H1 (cell line): ENCODE data around the gene SEC22C. TPM values are rescaled to one million over a fixed set of nuclear protein-coding genes. Genes with fewer than 3 reads are reported as not detected.

Source experiments
- CTCF ChIA-PET: fragments of 300-600 bp; sonication (Branson Sonifier 250); formaldehyde crosslinking; loops from one replicate; lab custom pipeline; 2021; ENCODE audit not compliant: partially characterized antibody; lab: Charles Lee
- POLR2A ChIA-PET: fragments of 300-600 bp; sonication (Branson Sonifier 250); formaldehyde crosslinking; loops from one replicate; lab custom pipeline; 2021; ENCODE audit warnings: inconsistent platforms; ENCODE audit not compliant: partially characterized antibody; lab: Charles Lee
- DNase-seq, 2 experiments: peaks; one replicate each; pipeline versions ENCODE4 v3.0.0 to v3.0.0-alpha.2; 2010 to 2022; ENCODE audit warnings: low spot score in 2 of 2, low read depth in 1 of 2, mixed read lengths in 1 of 2
- FAIRE-seq: peaks from 2 replicates; lab custom pipeline; 2011; peaks lifted over from hg19 to GRCh38; lab: Jason Lieb, UNC
- H2AFZ ChIP-seq: 2 replicates; pipeline ENCODE4 v1.8.1; 2012; ENCODE audit warnings: low read length, inconsistent platforms
- H2AK5ac ChIP-seq: 2 replicates; pipeline ENCODE4 v1.6.1; 2013; ENCODE audit warnings: low read depth, low read length
- H2BK120ac ChIP-seq: replicated peaks from 2 replicates; pipeline ENCODE3; 2013; ENCODE audit warnings: low read depth, low read length, inconsistent platforms
- H2BK12ac ChIP-seq: 2 replicates; pipeline ENCODE4 v1.6.1; 2013; ENCODE audit warnings: low read depth, low read length
- H2BK15ac ChIP-seq: 2 replicates; pipeline ENCODE4 v1.6.1; 2013; ENCODE audit warnings: low read length
- H2BK20ac ChIP-seq: 2 replicates; pipeline ENCODE4 v1.6.1; 2013; ENCODE audit warnings: low read length
- H2BK5ac ChIP-seq: 2 replicates; pipeline ENCODE4 v1.6.1; 2013; ENCODE audit warnings: low read depth, low read length
- H3K14ac ChIP-seq: 2 replicates; pipeline ENCODE4 v1.6.1; 2013; ENCODE audit warnings: inconsistent platforms; ENCODE audit not compliant: insufficient read length
- H3K18ac ChIP-seq: 2 replicates; pipeline ENCODE4 v1.6.1; 2013; ENCODE audit warnings: low read length; ENCODE audit errors: extremely low read depth
- H3K23ac ChIP-seq: 2 replicates; pipeline ENCODE4 v1.6.1; 2013; ENCODE audit warnings: inconsistent platforms; ENCODE audit not compliant: insufficient read length
- H3K23me2 ChIP-seq: 2 replicates; pipeline ENCODE4 v1.6.1; 2013; ENCODE audit warnings: low read depth, low read length
- H3K27ac ChIP-seq: 2 replicates; pipeline ENCODE4 v1.6.1; 2011; ENCODE audit warnings: low read depth, low read length, inconsistent platforms
- H3K27me3 ChIP-seq, 4 experiments: replicated peaks in 1 of 4; 1 replicate in 1 of 4; 2 replicates in 3 of 4; pipeline versions ENCODE4 v1.6.1 to v1.8.1; 2011 to 2013; ENCODE audit warnings: low read length in 3 of 4, mild to moderate bottlenecking in 3 of 4, inconsistent platforms in 2 of 4, mixed read lengths in 2 of 4, moderate library complexity in 1 of 4; ENCODE audit not compliant: control insufficient read depth in 3 of 4, insufficient read depth in 3 of 4; ENCODE audit errors: extremely low read depth in 1 of 4
- H3K36me3 ChIP-seq, 4 experiments: 2 replicates each; pipeline versions ENCODE4 v1.6.1 to v1.8.1; 2011 to 2013; ENCODE audit warnings: mild to moderate bottlenecking in 4 of 4, low read length in 3 of 4, moderate library complexity in 2 of 4, control low read depth in 1 of 4, inconsistent platforms in 1 of 4; ENCODE audit not compliant: insufficient read depth in 4 of 4, control insufficient read depth in 2 of 4
- H3K4ac ChIP-seq: replicated peaks from 2 replicates; pipeline ENCODE3; 2013; ENCODE audit warnings: low read length, low read depth, mixed read lengths, inconsistent platforms; ENCODE audit not compliant: insufficient read length
- H3K4me1 ChIP-seq, 4 experiments: replicated peaks in 1 of 4; 1 replicate in 1 of 4; 2 replicates in 3 of 4; pipeline versions ENCODE4 v1.6.1 to v1.8.1; 2011 to 2013; ENCODE audit warnings: low read length in 3 of 4, inconsistent platforms in 2 of 4, mixed read lengths in 1 of 4; ENCODE audit not compliant: insufficient read depth in 4 of 4, control insufficient read depth in 3 of 4
- H3K4me2 ChIP-seq, 2 experiments: 2 replicates each; pipeline versions ENCODE4 v1.6.1 to v1.8.1; 2011 to 2013; ENCODE audit warnings: low read depth in 2 of 2, low read length in 2 of 2, control low read depth in 1 of 2, inconsistent platforms in 1 of 2, mild to moderate bottlenecking in 1 of 2; ENCODE audit not compliant: insufficient read depth in 1 of 2
- H3K4me3 ChIP-seq, 4 experiments: fragments of 200-600, 300-600 bp in 1 of 4; sonication (generic), shearing (Covaris generic), sonication (Bioruptor Twin) in 1 of 4; 2 replicates each; pipeline versions ENCODE4 v1.5.1 to v1.8.1; 2011 to 2016; ENCODE audit warnings: low read length in 4 of 4, low read depth in 3 of 4, control low read depth in 2 of 4, inconsistent platforms in 2 of 4, mild to moderate bottlenecking in 2 of 4, mixed read lengths in 1 of 4, moderate library complexity in 1 of 4; ENCODE audit not compliant: insufficient read depth in 2 of 4; ENCODE audit errors: extremely low read depth in 1 of 4
- H3K56ac ChIP-seq: replicated peaks from 2 replicates; pipeline ENCODE3; 2013; ENCODE audit warnings: low read depth, mild to moderate bottlenecking, mixed read lengths, low read length, inconsistent platforms; ENCODE audit not compliant: insufficient read length
- H3K79me1 ChIP-seq: 2 replicates; pipeline ENCODE4 v1.6.1; 2013; ENCODE audit warnings: low read depth, low read length, control low read depth
- H3K79me2 ChIP-seq, 2 experiments: 2 replicates each; pipeline versions ENCODE4 v1.6.1 to v1.8.1; 2012 to 2013; ENCODE audit warnings: low read length in 2 of 2, mild to moderate bottlenecking in 2 of 2, inconsistent platforms in 1 of 2; ENCODE audit not compliant: insufficient read depth in 2 of 2, control insufficient read depth in 1 of 2
- H3K9ac ChIP-seq, 4 experiments: replicated peaks in 1 of 4; 1 replicate in 1 of 4; 2 replicates in 3 of 4; pipeline versions ENCODE4 v1.6.1 to v1.8.1; 2011 to 2013; ENCODE audit warnings: low read depth in 3 of 4, low read length in 3 of 4, control low read depth in 2 of 4, mild to moderate bottlenecking in 2 of 4, moderate library complexity in 2 of 4, inconsistent platforms in 1 of 4; ENCODE audit errors: extremely low read depth in 1 of 4
- H3K9me3 ChIP-seq, 2 experiments: 2 replicates each; pipeline versions ENCODE4 v1.6.1 to v1.8.1; 2012 to 2013; ENCODE audit warnings: mild to moderate bottlenecking in 2 of 2, moderate library complexity in 2 of 2, control low read depth in 1 of 2, inconsistent platforms in 1 of 2, low read depth in 1 of 2, low read length in 1 of 2, mixed read lengths in 1 of 2; ENCODE audit not compliant: insufficient read depth in 2 of 2
- H4K20me1 ChIP-seq, 2 experiments: replicated peaks in 1 of 2; 2 replicates each; pipeline versions ENCODE3 to v1.8.1; 2011 to 2013; ENCODE audit warnings: inconsistent platforms in 2 of 2, low read length in 2 of 2, mild to moderate bottlenecking in 1 of 2; ENCODE audit not compliant: insufficient read depth in 2 of 2, control insufficient read depth in 1 of 2
- H4K5ac ChIP-seq: 2 replicates; pipeline ENCODE4 v1.6.1; 2013; ENCODE audit warnings: low read length, low read depth, mixed read lengths, inconsistent platforms; ENCODE audit not compliant: insufficient read length
- H4K8ac ChIP-seq: 2 replicates; pipeline ENCODE4 v1.8.0; 2013; ENCODE audit warnings: mild to moderate bottlenecking, moderate library complexity, low read length, inconsistent platforms; ENCODE audit not compliant: insufficient read depth; ENCODE audit errors: extremely low read depth
- H4K91ac ChIP-seq: replicated peaks from 2 replicates; pipeline ENCODE3; 2013; ENCODE audit warnings: low read length, mixed read lengths, inconsistent platforms; ENCODE audit not compliant: insufficient read length
- CBX5 ChIP-seq: fragments of 300-800, 300-1000 bp; sonication (generic); IDR thresholded peaks from 2 replicates; pipeline ENCODE4 v1.7.1; 2016; ENCODE audit warnings: antibody characterized with exemption, low read length, low read depth
- CREB1 ChIP-seq: IDR thresholded peaks from 2 replicates; pipeline ENCODE4 v1.6.1; 2012; ENCODE audit warnings: inconsistent platforms
- EGR1 ChIP-seq: IDR thresholded peaks from 2 replicates; pipeline ENCODE4 v1.6.1; 2011; ENCODE audit warnings: low read depth, low read length, borderline replicate concordance
- GABPA ChIP-seq: IDR thresholded peaks from 2 replicates; pipeline ENCODE4 v1.6.1; 2011; ENCODE audit warnings: mild to moderate bottlenecking, low read length, moderate library complexity, borderline replicate concordance; ENCODE audit not compliant: insufficient read depth
- GTF2F1 ChIP-seq: IDR thresholded peaks from 2 replicates; pipeline ENCODE4 v1.6.1; 2012; ENCODE audit warnings: low read depth, low read length, improper control_type of control experiment, borderline replicate concordance
- HDAC2 ChIP-seq, 2 experiments: fragments of 300-600 bp in 1 of 2; sonication (generic) in 1 of 2; IDR thresholded peaks; 2 replicates each; pipeline ENCODE4 v1.6.1; 2011 to 2012; ENCODE audit warnings: low read depth in 2 of 2, low read length in 2 of 2, mild to moderate bottlenecking in 2 of 2, moderate library complexity in 2 of 2, borderline replicate concordance in 1 of 2, inconsistent platforms in 1 of 2
- HDAC6 ChIP-seq: IDR thresholded peaks from one replicate; pipeline ENCODE4 v1.7.1; 2012; ENCODE audit warnings: low read depth, mild to moderate bottlenecking, inconsistent platforms, low read length, moderate library complexity
- JUND ChIP-seq: IDR thresholded peaks from 2 replicates; pipeline ENCODE4 v1.6.1; 2011; ENCODE audit warnings: mild to moderate bottlenecking, improper control_type of control experiment, low read length
- NRF1 ChIP-seq: IDR thresholded peaks from 2 replicates; pipeline ENCODE4 v1.6.1; 2011; ENCODE audit warnings: mild to moderate bottlenecking, low read depth, low read length, improper control_type of control experiment
- PHF8 ChIP-seq: fragments of 200-600 bp; sonication (generic); conservative IDR thresholded peaks from 2 replicates; pipeline ENCODE4 v1.7.1; 2012; ENCODE audit warnings: low read depth, mild to moderate bottlenecking, inconsistent platforms, low read length, moderate library complexity
- WGBS, 2 experiments: shearing (Covaris generic) in 1 of 2; methylation state at CpG; one replicate each; pipeline versions ENCODE4 v1.1.6 to v1.1.7; 2013 to 2015; ENCODE audit warnings: low lambda C conversion rate in 2 of 2, mixed read lengths in 2 of 2, inconsistent platforms in 1 of 2, low coverage in 1 of 2, missing lambda C conversion rate in 1 of 2; ENCODE audit not compliant: insufficient replicate concordance in 2 of 2, insufficient coverage in 1 of 2, insufficient read length in 1 of 2; ENCODE audit errors: extremely low coverage in 1 of 2, missing lambda C conversion rate in 1 of 2; 5-methylcytosine and 5-hydroxymethylcytosine counted together
- polyA plus RNA-seq, 7 experiments: library from polyadenylated mRNA; depleted of rRNA in 3 of 7; stranded (reverse) in 5 of 7; unstranded in 2 of 7; fragments of >200 nt in 5 of 7; fragments of 200-250 nt in 2 of 7; gene quantifications; 1 replicate in 5 of 7; 2 replicates in 1 of 7; 4 replicates in 1 of 7; pipeline versions ENCODE4 v1.2.1 to v1.2.3, GENCODE V29; 2011 to 2013; ENCODE audit warnings: missing spikeins in 2 of 7, mixed read lengths in 2 of 7
- total RNA-seq: library from RNA; stranded (reverse); fragmentation: NEBNext Ultra II Directional; extraction: Animal tissue kit (Norgen Biotek cat#: 25700); gene quantifications from 2 replicates; pipeline ENCODE4 v1.2.1, GENCODE V29; 2021
- TF ChIP-seq, protein P1 (sequence below): IDR thresholded peaks from 2 replicates; pipeline ENCODE4 v1.6.1; 2012; ENCODE audit warnings: low read length, inconsistent platforms

Gene SEC22C
- total and polyA plus RNA-seq, 2 of the 8 experiments (the other 6 are each of a cell fraction or from before 2014, with no cell fraction given), result 23.4 to 38.3 TPM

DNA sequence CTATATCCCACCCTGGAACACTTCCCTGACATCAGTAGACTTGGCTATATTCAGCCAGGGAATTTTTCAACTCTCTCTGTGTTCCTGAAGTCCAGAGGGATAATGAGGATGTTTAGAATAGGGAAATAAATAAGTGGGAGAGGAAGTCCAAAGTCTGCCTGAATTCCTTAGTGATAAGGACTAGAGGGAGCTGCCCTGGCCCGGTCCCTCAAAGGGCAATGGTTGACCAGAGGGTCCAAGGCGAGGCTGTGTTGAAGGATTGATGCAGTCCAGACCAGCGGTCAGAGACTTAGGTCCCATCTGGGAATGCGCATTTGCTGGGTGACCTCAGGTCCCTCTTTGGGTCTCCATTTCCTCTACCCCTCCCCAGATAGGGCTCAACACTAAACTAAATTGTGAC lies 71.4 kb downstream of the SEC22C start:
- ChIA-PET CTCF (interaction anchor here (1.0 to 23.3 kb wide), 9 partner anchors 7 to 264 kb away, joined by 3 to 458 read pairs (median 4); partner anchors contain the start of gene VIPR1), POLR2A (interaction anchor here (0.9 to 1.5 kb wide), 2 partner anchors 8 to 9 kb away, joined by 4 read pairs; partner anchors contain the start of gene VIPR1)
- Histone ChIP-seq H4K5ac (no peak overlapping the region), H3K79me1 (no peaks in the 10 kb centered on the region), H4K91ac (no peak overlapping the region), H3K56ac (no peak overlapping the region), H2BK15ac (no peak overlapping the region), H3K4me1 (peaks cover 0 to 5% (median 0%) of the 10 kb centered on the region in 4 experiments; a peak in 2 of 7 replicates), H3K23ac (no peak overlapping the region), H3K36me3 (no peaks in the 10 kb centered on the region; a peak in 1 of 8 replicates), H3K27ac (no peak overlapping the region; the same call in 1 of the 2 replicates), H3K14ac (no peak overlapping the region), H4K20me1 (no peaks in the 10 kb centered on the region), H2AFZ (no peak overlapping the region), H2BK5ac (no peak overlapping the region), H3K4ac (no peak overlapping the region), H2BK20ac (no peak overlapping the region), H4K8ac (no peak overlapping the region), H3K79me2 (no peaks in the 10 kb centered on the region), H3K27me3 (no peaks in the 10 kb centered on the region), H3K18ac (no peak overlapping the region), H3K4me2 (no peak overlapping the region), H3K4me3 (no peak overlapping the region), H3K9me3 (no peaks in the 10 kb centered on the region), H3K23me2 (no peaks in the 10 kb centered on the region), H3K9ac (no peak overlapping the region), H2BK12ac (no peak overlapping the region), H2BK120ac (no peak overlapping the region), H2AK5ac (no peak overlapping the region)
- WGBS, 2 experiments, result 97% methylated on average over 4 of the region's 4 CpGs; no CpG with 5 or more reads in 1 of the 2 experiments
- DNase-seq, result no peak
- FAIRE-seq, result no peak
- TF ChIP-seq CBX5 (no peak), PHF8 (no peak), HDAC6 (no peak), NRF1 (no peak), GTF2F1 (no peak), HDAC2 (IDR thresholded peaks at IDR 0.05; ENCODE audit: borderline replicate concordance in 1 of 2, low read depth in 2 of 2, low read length in 2 of 2) (no peak), CREB1 (no peak), GABPA (no peak), EGR1 (no peak), JUND (no peak)
- TF ChIP-seq, protein P1, sequence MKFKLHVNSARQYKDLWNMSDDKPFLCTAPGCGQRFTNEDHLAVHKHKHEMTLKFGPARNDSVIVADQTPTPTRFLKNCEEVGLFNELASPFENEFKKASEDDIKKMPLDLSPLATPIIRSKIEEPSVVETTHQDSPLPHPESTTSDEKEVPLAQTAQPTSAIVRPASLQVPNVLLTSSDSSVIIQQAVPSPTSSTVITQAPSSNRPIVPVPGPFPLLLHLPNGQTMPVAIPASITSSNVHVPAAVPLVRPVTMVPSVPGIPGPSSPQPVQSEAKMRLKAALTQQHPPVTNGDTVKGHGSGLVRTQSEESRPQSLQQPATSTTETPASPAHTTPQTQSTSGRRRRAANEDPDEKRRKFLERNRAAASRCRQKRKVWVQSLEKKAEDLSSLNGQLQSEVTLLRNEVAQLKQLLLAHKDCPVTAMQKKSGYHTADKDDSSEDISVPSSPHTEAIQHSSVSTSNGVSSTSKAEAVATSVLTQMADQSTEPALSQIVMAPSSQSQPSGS, result no peak
